ENCODE data around the gene METTL2A. TPM values are rescaled to one million over a fixed set of nuclear protein-coding genes. Genes with fewer than 3 reads are reported as not detected.
"Not testable (repeated sequence)": the region's sequence is repeated elsewhere in the genome, so short reads cannot be mapped to it uniquely, and the experiment has no call there.

The METTL2A gene
- total and polyA plus RNA-seq, 4 experiments from 2014 or later, result 8.9 to 19.1 (median 16.5) TPM

DNA sequence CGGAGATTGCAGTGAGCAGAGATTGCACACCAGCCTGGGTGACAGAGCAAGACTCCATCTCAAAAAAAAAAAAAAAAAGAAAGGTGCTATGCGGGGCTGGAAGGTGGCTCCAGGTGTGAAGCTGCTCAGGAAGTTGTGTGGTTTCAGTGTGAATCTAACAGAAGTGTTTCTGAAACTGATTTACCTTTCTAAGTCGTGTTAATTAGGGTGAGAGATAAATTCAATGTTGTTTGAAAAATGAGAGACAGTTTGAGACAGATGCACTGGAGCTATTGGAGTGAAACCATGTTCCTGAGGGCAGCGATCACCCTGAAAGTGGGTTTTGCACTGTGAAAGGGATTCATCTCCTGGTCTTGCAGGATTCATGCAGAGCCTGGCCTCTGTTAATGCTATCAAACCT is 30.0 kb downstream of the METTL2A start:
- H3K36me3 ChIP-seq (ENCODE audit: insufficient read depth, low read length); H3K4me3 ChIP-seq (ENCODE audit: low read length in 2 of 2); H3K4me1 ChIP-seq (ENCODE audit: insufficient read depth, low read length); intact Hi-C loops (cut with micrococcal nuclease); H3K9me3 Mint-ChIP-seq; H3K9me3 ChIP-seq (ENCODE audit: control insufficient read depth in 1 of 2, low read length in 2 of 2); H3K36me3 Mint-ChIP-seq; H3K27ac ChIP-seq (ENCODE audit: low read depth, low read length); H3K27me3 ChIP-seq (ENCODE audit: insufficient read depth, low read length); CTCF ChIA-PET (ENCODE audit: partially characterized antibody); POLR2A ChIA-PET (ENCODE audit: partially characterized antibody); H3K27me3 Mint-ChIP-seq: not testable (repeated sequence)
- peak in 3 of 5 donors; percentile 17 to 22 (median 21) for DNase-seq
- Mint-ChIP-seq H3K27ac (peak overlapping the region in 5 of 7 donors; percentile 19 to 59 (median 43)), H3K4me3 (peak overlapping the region in 6 of 8 donors; percentile 1 to 40 (median 12)), H3K4me1 (peaks cover 8 to 14% (median 9%) of the 10 kb centered on the region in 4 donors)

DNA sequence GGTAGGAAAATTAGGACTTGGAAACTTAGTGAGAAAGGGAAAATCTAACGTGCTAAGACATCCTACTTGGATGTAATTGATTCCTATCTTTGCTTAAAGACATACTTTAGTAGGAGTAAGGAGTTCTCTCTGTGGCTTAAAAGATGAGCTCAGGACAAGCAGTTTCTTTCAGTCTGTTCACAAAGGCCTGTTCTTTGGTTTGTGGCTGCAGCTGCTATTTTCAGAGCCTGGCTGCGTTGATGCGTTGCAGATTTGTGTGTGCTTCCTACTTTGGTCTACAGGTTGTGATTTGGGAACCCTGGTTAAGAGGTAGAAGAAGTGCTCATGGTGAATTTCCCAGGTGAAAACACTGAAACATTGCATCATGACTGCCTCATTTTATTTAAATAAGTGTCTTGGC is 30.4 kb downstream of the METTL2A start:
- H3K27me3 Mint-ChIP-seq; DNase-seq; H3K4me3 ChIP-seq (ENCODE audit: low read length in 2 of 2); H3K36me3 ChIP-seq (ENCODE audit: insufficient read depth, low read length); CTCF ChIA-PET (ENCODE audit: partially characterized antibody); H3K36me3 Mint-ChIP-seq; H3K27me3 ChIP-seq (ENCODE audit: insufficient read depth, low read length); H3K27ac ChIP-seq (ENCODE audit: low read depth, low read length); intact Hi-C loops (cut with micrococcal nuclease); H3K9me3 ChIP-seq (ENCODE audit: control insufficient read depth in 1 of 2, low read length in 2 of 2); POLR2A ChIA-PET (ENCODE audit: partially characterized antibody); H3K9me3 Mint-ChIP-seq; H3K4me1 ChIP-seq (ENCODE audit: insufficient read depth, low read length): not testable (repeated sequence)
- Mint-ChIP-seq H3K4me3 (peak overlapping the region in 5 of 8 donors; percentile 1 to 40 (median 18)), H3K27ac (peak overlapping the region; percentile 19 to 68 (median 43)), H3K4me1 (peaks cover 8 to 14% (median 9%) of the 10 kb centered on the region in 4 donors)

DNA sequence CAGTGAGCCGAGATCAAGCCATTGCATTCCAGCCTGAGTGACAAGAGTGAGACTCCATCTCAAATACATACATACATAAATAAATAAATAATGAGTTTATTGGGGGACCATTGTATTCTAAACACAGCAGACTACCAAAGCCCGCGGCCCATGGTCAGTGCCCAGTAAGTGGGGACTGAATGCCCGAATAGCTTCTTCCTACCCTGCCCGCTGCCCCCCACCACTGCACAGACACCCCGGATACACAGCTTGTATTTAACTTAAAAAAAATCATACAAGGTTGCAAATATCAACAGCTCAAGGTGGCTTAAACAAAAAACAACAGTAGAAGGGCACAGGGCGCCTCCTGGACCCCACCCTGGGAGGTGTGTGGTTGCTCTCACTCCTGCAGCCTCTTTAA is 32.3 kb downstream of the METTL2A start:
- Mint-ChIP-seq H3K36me3 (peaks cover 0 to 2% of the 10 kb centered on the region in 2 donors), H3K9me3 (no peaks in the 10 kb centered on the region), H3K27ac (no peak overlapping the region), H3K4me1 (peaks cover 8 to 14% (median 9%) of the 10 kb centered on the region in 4 donors), H3K4me3 (no peak overlapping the region), H3K27me3 (no peaks in the 10 kb centered on the region)
- ChIA-PET CTCF (ENCODE audit: partially characterized antibody) (interaction anchor here (0.8 kb wide), 1 partner anchor 28 kb away, joined by 3 read pairs; no protein-coding TSS in a partner anchor), POLR2A (ENCODE audit: partially characterized antibody) (no interaction called here)
- peaks cover 9% of the 10 kb centered on the region for H3K4me1 ChIP-seq (ENCODE audit: insufficient read depth, low read length)
- no peak for DNase-seq
- intact Hi-C loops (cut with micrococcal nuclease), result no loop called here
- H3K27me3 ChIP-seq (ENCODE audit: insufficient read depth, low read length), result no peaks in the 10 kb centered on the region
- H3K27ac ChIP-seq (ENCODE audit: low read depth, low read length), result no peak overlapping the region
- no peaks in the 10 kb centered on the region for H3K36me3 ChIP-seq (ENCODE audit: insufficient read depth, low read length)
- no peaks in the 10 kb centered on the region for H3K9me3 ChIP-seq (ENCODE audit: control insufficient read depth in 1 of 2, low read length in 2 of 2)
- no peak overlapping the region for H3K4me3 ChIP-seq (ENCODE audit: low read length in 2 of 2)

DNA sequence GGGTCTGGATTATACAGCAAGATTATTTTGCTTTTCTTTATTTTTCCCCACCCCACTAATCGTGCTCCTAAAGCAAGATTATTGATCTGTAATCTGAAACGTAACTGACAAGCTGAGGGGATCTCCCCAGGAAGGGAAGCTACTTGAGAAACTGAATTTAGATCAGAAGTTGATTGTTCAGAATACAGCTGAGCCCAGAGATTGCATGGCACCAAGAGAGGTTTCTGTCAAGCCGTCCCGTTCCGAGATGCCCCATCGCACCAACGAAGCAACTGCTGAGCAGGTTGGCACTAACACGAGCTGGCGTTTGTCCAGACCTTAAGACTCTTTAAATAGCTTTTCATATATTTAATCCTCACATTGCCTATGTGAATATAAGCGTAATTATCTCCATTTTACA is 34.8 kb downstream of the METTL2A start:
- H3K27ac ChIP-seq (ENCODE audit: low read depth, low read length); H3K4me1 ChIP-seq (ENCODE audit: insufficient read depth, low read length); POLR2A ChIA-PET (ENCODE audit: partially characterized antibody); H3K9me3 ChIP-seq (ENCODE audit: control insufficient read depth in 1 of 2, low read length in 2 of 2); H3K27ac Mint-ChIP-seq; H3K27me3 Mint-ChIP-seq; H3K27me3 ChIP-seq (ENCODE audit: insufficient read depth, low read length); H3K36me3 ChIP-seq (ENCODE audit: insufficient read depth, low read length); H3K4me3 ChIP-seq (ENCODE audit: low read length in 2 of 2); intact Hi-C loops (cut with micrococcal nuclease); DNase-seq; CTCF ChIA-PET (ENCODE audit: partially characterized antibody); H3K36me3 Mint-ChIP-seq; H3K9me3 Mint-ChIP-seq: not testable (repeated sequence)
- Mint-ChIP-seq H3K4me3 (peak overlapping the region in 1 of 8 donors; percentile 31), H3K4me1 (peaks cover 6 to 13% (median 8%) of the 10 kb centered on the region in 4 donors)

DNA sequence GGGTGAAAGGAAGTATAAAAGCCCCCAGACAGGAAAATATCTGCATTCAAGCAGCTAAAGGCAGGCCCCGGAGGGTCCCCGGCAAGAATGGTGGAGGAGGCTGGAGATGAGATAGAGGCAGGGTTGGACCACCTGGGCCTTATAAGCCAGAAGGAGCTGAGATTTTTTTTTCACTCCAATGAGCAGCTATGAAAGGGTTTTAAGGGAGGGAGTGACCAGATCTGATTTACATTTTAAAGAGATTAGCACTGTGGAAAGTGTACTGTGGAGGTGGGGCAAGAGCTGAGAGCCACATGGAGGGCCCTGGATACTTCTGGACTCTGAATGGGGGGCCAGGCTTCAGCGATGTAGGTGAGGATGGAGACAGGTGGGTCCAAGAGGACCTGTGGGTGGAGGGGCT is 40.7 kb downstream of the METTL2A start:
- H3K27me3 ChIP-seq (ENCODE audit: insufficient read depth, low read length); H3K9me3 ChIP-seq (ENCODE audit: control insufficient read depth in 1 of 2, low read length in 2 of 2); H3K36me3 Mint-ChIP-seq; H3K4me1 ChIP-seq (ENCODE audit: insufficient read depth, low read length); CTCF ChIA-PET (ENCODE audit: partially characterized antibody); H3K27me3 Mint-ChIP-seq; H3K27ac ChIP-seq (ENCODE audit: low read depth, low read length); H3K4me3 Mint-ChIP-seq; POLR2A ChIA-PET (ENCODE audit: partially characterized antibody); H3K4me3 ChIP-seq (ENCODE audit: low read length in 2 of 2); H3K4me1 Mint-ChIP-seq; H3K36me3 ChIP-seq (ENCODE audit: insufficient read depth, low read length); DNase-seq; H3K9me3 Mint-ChIP-seq; intact Hi-C loops (cut with micrococcal nuclease): not testable (repeated sequence)
- H3K27ac Mint-ChIP-seq, result peak overlapping the region in 1 of 7 donors; percentile 36

DNA sequence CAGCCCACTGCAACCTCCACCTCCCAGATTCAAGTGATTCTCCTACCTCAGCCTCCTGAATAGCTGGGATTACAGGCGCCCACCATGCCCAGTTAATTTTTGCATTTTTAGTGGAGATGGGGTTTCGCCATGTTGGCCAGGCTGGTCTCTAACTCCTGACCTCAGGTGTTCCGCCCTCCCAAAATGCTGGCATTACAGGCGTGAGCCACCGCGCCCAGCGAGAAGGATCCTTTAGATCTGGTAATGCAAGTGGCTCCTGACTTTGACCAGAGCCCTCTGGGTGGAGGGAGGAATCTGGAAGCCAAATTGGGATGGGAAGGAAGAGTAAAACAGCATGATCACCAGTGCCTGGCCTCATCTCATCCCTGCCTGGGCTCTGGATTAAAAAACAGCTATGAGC is 41.6 kb downstream of the METTL2A start:
- DNase-seq; CTCF ChIA-PET (ENCODE audit: partially characterized antibody); intact Hi-C loops (cut with micrococcal nuclease); H3K36me3 ChIP-seq (ENCODE audit: insufficient read depth, low read length); POLR2A ChIA-PET (ENCODE audit: partially characterized antibody); H3K9me3 ChIP-seq (ENCODE audit: control insufficient read depth in 1 of 2, low read length in 2 of 2); H3K4me1 Mint-ChIP-seq; H3K27ac ChIP-seq (ENCODE audit: low read depth, low read length); H3K9me3 Mint-ChIP-seq; H3K36me3 Mint-ChIP-seq; H3K4me3 ChIP-seq (ENCODE audit: low read length in 2 of 2); H3K27me3 Mint-ChIP-seq; H3K4me3 Mint-ChIP-seq; H3K27ac Mint-ChIP-seq; H3K27me3 ChIP-seq (ENCODE audit: insufficient read depth, low read length); H3K4me1 ChIP-seq (ENCODE audit: insufficient read depth, low read length): not testable (repeated sequence)

DNA sequence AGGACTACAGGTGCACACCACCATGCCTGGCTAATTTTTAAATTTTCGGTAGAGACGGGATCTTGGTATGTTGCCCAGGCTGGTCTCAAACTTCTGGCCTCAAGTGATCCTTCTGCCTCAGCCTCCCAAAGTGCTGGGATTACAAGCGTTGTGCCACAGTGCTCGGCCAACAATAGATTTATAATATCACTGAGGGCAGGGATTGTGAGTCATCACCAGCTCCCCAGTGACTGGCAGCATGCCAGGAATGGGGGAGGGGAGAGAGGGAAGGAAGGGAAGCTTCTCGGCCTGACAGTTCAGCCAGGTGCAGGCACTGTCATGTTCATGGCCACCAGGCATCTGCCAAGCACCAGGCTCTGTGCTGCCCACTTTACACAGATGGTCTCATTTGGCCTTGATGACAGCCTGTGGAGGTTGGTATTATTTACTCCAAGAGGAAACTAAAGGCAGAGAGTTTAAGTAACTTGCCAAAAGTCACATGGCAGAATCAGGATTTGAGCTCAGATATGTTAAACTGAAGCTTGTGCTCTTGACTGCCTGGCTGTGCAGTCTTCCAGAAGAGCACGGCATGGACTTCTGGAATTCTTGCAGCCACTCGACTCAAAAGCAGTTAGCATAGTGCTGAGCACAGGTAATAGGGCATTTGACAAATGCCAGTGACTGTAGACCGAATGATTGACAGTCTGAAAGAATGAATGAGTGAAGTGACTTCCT is 47.1 kb downstream of the METTL2A start:
- Mint-ChIP-seq H3K4me3 (peak overlapping the region in 3 of 8 donors; percentile 11 to 41 (median 13)), H3K27ac (peak overlapping the region; percentile 17 to 90 (median 82)), H3K4me1 (peaks cover 7 to 23% (median 13%) of the 10 kb centered on the region in 4 donors)
- H3K27me3 ChIP-seq (ENCODE audit: insufficient read depth, low read length); H3K9me3 Mint-ChIP-seq; intact Hi-C loops (cut with micrococcal nuclease); H3K36me3 ChIP-seq (ENCODE audit: insufficient read depth, low read length); H3K36me3 Mint-ChIP-seq; H3K9me3 ChIP-seq (ENCODE audit: control insufficient read depth in 1 of 2, low read length in 2 of 2); POLR2A ChIA-PET (ENCODE audit: partially characterized antibody); H3K4me3 ChIP-seq (ENCODE audit: low read length in 2 of 2); H3K27me3 Mint-ChIP-seq; H3K27ac ChIP-seq (ENCODE audit: low read depth, low read length); H3K4me1 ChIP-seq (ENCODE audit: insufficient read depth, low read length): not testable (repeated sequence)
- peak; percentile 38 to 71 (median 44) for DNase-seq
- CTCF ChIA-PET (ENCODE audit: partially characterized antibody), result interaction anchor here (1.6 kb wide), 1 partner anchor 15 kb away, joined by 4 read pairs; no protein-coding TSS in a partner anchor

All from CD4-positive, alpha-beta memory T cell (primary cell).